ENCODE results near the gene DENND4B.

DENND4B gene

DNA sequence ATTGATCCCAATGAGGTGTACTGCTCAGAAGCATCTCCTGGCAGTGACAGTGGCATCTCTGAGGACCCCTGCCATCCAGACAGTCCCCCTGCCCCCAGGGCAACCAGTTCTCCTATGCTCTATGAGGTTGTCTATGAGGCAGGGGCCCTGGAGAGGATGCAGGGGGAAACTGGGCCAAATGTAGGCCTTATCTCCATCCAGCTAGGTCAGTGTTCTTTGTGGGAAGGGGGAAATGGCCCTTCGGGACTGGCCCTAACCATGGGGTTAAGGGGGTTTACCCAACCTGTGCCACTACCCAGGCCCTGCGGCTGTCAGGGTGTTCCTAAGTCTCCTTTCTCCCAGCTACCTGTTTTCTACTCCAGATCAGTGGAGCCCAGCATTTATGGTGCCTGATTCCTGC is 22.5 kb upstream of the DENND4B start:
- DNase-seq = no peak

DNA sequence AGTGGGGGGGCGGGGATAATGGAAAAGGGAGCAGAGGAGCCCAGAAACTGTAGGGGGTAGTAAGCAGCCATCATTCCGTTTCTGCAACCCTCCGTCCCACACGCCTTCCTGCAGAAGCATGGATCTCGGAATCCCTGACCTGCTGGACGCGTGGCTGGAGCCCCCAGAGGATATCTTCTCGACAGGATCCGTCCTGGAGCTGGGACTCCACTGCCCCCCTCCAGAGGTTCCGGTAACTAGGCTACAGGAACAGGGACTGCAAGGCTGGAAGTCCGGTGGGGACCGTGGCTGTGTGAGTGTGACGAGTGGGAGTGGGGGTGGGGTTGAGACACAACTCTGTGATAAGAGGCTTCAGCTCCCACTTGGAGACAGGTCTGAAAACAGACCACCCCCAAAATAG is 21.9 kb upstream of the DENND4B start:
- DNase-seq = no peak

DNA sequence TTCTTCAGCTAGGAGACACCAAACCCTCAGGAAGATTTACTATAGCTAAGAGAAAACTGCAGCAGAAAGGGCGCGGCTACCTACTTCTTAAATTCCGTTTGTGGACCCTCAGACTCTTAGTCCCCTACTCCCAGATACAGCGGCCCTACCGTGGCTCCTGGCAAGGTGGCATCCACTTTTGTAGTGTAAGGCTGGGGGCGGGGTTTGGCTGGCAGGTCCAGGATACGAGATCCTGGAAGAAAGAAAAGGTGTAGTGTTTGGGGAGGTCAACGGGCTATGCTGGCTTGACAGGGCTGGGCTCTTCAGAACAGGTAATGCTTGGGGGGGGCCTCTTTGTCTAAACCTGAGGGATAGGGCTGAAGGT is 21.5 kb upstream of the DENND4B start:
- DNase-seq = no peak

DNA sequence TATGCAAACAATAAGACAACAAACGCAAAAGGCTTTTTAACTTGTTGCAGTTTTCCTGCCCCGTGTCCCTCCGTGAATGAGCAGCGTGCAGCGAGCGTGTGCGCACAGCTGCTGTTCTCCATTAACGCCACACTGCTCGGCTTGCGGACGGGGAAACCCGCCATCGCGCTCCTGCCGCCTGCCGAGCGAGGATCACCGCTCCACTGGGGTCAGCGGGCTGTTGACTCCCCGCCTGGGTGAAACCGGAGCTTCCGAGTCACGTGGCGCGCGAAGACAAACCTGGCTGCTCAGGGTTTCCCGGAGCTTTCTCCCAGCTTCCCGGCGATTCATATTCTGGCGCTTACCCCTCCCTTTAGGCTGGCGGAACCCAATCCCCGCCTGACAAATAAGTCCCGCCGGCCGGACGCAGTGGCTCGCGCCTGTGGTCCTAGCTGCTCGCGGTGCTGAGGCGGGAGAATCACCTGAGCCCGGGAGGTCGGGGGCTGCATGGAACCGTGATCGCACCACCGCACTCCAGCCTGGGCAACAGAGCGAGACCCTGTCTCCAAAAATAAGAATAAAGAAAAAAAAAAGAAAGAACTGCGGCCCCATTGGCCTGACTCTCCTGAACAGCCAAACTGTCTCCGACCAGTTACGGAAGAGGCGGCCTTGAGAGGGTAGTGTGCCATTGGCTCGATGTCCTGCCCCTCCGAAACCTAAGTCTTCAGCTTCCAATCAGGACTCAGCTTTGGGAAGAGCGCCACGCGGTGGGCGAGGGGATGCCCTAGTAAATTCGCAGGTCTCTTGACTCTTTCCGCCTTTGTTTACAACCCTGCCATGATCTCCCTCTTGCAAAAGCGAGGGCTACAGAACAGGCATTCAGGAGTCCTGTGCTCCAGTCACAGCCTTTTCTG is 20.8 kb upstream of the DENND4B start, which contains the start of gene CREB3L4:
Gene CREB3L4 (plus strand): TSS at position 796 of the 893 bp plus-strand sequence. CDS start 624 bp downstream, outside the sequence.
- peak; percentile 99 for DNase-seq

DNA sequence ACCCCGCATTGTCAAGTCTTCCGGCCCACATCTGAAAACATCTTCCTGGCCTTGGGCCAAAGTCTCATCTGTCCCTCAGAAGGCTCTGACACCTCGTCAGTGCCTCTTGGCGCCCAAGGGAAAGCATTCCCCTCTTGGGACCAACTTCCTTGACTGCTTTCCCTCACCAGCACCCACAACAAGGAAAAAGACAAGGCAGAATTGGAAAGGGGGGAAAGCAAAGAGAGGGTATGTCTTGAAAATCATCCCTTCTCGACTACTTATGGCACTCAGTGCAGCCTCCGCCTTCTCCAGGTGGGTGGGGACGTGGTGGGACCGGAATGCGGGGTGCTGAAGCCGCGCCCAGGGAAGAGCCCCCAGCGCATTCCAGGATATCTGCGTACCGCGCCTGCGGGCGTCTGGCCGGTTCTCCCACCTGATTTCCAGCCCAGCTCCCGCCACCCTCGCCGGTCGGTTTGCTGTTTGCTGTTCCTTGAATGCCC is 17.4 kb upstream of the DENND4B start:
- no peak for DNase-seq

DNA sequence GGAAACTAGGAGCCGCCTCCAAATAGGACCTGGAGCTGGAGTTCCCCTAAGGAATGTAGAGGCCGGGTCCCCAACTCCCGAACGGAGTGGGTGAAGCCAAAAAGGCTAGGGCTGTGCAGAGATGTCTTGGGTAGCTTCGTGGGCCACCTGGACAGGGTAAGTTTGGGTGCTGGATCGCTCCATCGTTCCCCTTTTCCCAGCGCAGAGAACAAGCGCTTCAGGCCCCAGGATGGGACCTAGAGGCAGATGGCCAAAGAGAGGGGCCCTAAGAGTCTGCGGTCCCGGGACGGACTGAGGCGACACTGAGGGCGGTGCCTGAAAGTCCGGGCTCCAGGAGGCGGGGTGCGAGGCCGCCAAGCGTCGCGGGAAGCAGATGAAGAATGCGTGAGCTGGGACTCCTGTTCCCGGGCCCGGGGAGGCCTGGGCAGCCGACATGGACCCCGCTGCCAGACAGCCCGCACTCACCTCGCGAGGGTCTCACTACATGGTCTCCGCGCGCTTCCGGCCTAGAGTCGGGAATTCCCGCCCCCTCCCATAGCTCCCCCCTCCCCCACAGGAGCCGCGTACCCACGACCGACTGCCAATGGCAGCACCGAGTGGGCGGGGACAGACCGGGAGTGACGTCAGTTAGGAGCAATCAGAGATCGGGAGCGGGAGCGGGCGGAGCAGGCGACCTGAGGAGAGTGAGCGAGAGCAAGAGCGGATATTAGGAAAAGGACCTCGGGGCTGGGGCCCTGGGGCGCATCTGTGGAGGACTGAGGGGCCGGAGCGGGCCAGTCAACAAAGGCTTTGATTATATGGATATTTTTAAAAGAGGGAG is 16.7 kb upstream of the DENND4B start, which contains the start of gene SLC39A1:
Gene SLC39A1 (minus strand): TSS at position 508 of the 820 bp plus-strand sequence. CDS start 822 bp downstream, outside the sequence.
- peak; percentile 84 for DNase-seq

DNA sequence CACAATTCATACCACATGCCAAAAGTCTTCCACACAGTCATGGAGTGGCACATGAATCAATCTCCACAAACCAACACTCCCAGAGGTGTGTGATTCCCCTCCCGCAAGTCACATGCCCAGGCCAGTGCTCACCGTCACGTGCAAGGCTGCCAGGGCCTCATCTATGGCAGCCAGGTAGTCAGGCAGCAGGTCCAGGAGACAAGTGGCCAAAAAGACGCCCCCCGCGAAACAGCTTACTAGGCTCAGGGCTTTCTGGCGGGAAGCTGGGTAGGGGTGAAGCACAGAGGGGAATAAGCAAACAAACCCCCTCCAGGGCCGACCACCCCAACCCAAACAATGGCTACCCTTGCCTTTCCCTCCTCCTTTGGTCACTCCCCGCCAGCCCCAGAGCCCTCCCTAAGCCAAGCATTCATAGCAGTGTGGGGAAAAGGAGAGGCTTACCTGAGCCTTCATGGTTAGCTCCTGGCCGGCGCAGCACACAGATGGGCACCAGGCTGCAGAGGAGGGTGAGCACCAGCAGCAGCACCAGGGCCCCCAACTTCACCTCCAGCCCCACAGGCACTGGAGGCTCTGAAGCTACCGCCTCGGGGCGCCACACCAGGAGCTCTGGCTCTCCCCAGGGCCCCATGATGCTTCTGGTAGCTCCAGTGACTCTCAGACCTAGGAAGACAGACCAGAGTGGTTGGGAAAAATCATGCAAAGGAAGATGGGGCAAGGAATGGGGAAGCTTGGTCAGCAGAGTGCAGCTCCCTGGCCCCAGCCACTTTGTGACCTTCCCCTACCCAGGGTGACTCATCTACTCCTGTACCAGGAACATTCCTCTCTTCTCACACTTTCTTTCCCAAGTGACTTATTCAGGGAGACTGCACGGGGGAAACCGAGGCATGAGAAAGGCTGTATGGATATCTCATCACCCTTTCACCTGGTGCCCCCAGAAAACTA is 15.8 kb upstream of the DENND4B start:
- no peak for DNase-seq

DNA sequence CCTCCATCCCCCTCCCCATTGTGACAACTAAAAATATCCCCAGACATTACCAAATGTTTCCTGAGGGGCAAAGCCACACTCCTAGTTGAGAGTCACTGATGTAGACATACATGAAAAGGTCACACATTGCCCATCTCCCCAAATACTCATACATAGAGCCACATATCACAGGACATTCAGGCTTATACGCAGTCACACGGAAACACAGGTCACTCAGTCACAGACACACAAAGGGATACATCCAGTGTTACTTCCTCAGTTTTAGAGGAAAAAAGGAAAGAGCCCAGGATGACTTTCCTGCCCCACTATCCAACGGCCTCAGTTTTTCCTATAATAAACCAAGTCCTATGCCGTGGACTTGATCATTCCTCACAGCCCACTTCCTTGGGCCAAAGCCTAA is 14.9 kb upstream of the DENND4B start:
- DNase-seq = no peak

DNA sequence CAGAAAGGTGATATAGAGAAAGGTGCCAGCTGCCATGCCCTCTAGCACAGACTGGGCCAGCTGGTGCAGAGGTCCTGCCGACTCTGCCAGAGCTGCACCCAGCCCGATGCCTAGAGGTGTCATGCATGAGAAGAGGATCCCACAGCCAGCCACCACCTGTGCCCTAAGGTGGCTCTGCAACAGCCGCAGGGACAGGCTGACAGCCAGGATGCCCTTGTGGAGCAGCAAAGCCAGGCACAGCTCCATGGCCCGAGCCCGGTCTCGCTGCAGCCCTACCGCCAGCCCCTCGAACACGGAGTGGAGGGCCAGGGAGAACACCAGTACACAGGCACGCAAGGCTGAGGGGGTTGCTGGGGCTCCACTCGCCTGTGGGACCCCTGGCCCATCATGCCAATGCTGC is 13.7 kb upstream of the DENND4B start:
- DNase-seq = no peak

DNA sequence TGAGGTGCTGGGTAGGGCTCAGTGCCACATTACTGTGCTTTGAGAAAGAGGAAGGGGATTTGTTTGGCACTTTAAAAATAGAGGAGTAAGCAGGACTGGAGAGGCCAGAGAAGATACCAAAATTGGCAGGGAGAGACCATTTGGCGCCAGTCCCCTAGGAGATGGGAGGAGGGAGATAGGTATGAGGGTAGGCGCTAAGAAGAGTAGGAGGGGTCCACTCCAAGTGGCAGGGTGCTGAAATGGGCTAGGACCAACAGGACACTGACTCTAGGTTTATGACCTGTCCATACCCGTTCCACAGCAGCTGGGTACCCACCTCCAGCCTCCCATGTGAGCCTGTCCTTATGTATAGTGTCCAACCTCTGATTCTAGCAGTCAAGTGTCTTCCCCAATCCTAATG is 12.9 kb upstream of the DENND4B start:
- DNase-seq = no peak

DNA sequence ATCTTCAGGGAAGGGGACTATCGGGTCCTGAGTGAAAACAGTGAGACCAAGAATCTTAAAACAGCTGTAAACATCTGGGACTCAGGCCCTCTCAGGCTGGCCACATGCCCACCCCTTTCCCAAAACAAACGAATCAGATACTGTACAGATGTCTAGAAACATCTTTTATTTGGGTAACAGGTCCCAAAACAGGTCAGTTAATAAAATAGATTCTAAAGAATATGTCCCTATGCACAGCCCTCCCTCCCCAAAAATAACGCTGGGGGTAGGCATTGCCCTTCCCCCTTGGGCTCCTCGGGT is 12.4 kb upstream of the DENND4B start:
- DNase-seq = no peak

DNA sequence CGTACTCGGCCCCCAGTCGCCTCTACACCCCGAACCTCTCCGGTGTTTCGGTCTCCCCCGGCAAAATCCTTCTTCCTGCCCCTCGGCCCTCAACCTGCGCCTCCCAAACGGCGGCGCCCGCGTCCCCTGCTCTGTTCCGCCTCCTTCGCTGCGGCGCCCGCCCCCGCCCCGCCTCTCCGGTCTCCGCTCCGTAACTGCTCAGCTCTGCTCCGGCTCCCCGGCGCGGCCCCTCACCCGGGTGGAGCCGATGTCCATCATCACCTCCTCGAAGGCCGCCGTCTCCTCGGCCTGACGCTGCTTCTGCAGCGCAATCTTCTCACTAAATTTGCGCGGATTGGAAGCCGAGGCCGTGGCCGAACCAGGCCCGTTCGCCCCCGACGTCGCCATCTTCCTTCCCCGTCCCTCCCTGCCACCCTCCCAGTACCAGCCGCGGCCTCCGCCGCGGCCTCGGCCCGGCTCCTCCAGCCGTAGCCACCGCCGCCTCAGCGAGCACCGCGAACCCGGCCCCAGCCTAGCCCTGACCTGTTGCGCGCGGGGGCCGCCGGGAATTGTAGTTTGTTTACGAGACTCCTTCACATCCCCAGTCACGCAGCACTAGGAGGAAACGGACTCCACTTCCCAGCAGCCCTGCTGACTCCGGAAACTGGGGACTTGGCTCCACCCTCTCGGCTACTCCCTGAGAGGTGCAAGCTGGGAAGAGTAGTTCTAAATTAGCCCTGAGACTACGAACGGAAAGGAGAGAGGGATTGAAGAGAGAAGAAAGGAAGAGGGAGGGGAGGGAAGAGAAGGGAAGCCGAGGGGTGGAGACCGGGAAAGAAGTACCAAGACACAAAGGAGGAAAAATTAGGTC is 11.8 kb upstream of the DENND4B start, which contains the start of gene CRTC2:
Gene CRTC2 (minus strand): TSS at position 502 of the 850 bp plus-strand sequence. CDS start 115 bp downstream, at position 387.
- peak; percentile 99 for DNase-seq

DNA sequence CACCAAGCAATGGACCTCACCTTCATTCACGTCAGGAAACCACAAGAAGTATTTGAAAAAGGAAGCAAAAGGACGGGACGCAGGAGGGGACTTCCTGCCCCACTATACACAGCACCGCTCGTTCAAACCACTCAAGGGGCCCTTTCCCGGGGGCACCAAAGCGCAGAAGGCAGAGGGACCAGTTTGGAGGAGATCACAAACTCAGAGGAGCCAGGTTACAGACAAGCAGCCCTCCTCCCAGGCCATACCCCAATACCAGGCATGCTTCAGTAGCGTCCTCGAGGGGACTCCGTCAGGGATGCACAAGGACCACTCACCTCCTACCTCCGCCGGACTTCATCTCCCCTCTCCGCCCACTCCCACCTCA is 11.2 kb upstream of the DENND4B start:
- no peak for DNase-seq

DNA sequence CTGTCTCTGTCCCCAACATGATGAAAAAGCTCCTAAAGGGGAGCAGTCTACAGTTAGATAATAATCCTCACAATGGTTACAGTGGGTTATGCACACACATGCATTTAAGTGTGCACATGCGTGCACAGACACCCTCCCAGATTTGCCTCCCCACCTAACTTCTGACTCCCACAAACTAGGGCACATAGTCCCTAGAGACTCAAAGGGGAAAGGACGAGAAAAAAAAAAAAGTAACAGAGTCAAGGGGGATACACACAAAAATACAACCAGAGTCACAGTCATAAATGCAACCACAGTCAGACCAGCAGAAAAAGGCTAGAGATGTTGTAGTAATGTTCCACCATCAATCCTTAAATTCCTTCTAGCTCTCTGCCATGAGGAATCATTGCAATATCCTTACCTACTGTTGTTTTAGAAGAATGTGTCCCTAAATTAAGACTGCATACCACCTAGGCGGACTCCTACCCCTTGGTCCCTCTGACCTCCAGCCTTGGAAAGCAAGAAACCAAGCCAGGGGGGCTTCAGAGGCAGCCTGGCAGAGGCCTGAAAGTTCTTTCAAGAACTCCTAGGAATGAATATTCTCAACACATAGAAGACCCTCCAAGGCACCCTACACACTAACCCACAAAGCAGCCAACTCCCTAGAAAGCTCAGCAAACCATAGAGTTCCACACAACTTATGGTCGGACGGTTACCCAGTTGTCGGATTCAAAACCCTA is 10.6 kb upstream of the DENND4B start:
- DNase-seq = no peak

DNA sequence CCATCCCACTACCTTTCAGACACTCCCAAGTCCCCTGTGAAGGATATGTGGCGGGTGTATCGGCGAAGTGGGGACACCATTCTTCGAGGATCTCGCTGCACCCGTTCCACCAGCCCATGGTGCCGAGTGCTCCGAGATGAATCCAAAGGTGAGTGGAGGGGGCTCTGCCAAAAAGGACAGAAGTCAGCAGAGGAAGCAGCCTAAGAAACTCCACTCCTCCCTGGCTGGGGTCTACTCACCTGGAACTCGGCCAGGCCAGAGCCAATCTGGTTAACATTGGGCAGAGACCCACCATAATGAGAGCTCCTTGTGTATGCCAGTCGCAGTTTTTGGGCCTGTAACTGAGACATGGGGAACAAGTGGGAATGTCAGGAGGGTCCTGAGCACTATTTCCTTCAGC is 8.3 kb upstream of the DENND4B start:
- DNase-seq = no peak

DNA sequence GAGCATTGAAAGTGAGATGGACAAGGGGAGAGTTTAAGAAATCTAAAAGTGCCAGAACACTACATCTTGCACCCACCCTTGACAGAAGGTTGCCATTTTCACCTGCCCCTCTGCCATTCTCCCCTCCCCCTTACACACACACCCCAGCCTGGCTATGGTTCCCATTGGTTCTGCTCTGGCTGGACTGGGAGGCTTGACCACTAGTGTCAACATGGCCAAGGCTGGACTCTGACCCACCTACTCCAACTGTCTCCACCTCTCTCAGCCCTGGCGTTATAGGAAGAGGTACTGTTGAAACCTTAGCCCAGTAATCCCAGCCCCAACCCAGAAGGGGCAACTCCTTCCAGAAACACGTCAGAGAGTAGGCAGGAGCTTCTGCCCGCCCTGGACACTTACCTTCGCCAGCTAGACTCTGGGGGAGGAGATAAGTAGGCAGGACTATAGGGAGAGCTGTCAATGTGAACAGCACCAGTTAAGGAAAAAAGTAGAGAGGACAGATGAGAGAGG is 7.4 kb upstream of the DENND4B start:
- DNase-seq = no peak

DNA sequence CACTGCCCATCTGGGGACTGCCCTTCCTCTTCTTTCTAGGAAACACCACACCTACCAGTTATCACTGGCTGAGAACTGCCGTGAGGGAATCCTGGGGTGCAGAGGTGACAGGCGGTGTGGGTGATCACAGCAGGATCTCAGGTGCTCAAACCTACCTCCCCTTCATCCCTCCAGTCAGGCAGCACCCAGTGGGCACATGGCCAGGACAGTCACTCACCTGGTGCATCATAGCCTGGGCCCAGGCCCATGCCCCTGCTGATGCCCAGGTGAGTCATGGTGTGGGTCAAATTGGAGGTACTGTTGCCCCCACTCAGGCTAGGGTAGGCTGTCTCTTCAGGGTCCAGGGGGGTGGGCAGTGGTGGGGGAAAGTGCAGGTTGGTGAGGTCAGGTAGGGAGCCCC is 5.3 kb upstream of the DENND4B start:
- DNase-seq = no peak

DNA sequence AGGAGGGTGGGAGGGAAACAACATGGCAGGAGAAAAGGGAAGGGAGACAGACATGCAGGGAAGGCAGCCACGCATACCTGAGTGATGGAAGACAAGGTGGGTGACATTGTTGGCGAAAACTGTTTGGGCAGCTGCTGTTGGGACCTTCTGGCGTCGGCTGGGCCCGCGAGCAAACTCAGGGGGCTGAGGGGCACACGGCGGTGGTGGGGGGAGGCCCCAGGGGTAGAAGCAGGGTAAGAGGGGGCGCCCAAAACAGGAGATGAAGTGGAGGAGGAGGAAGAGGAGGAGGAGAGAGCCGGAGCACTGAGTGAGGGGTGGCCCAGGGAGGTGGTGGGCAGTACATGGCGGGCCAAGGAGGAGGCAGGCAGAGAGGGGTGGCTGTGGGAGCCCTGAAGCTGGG is 4.7 kb upstream of the DENND4B start:
- no peak for DNase-seq

DNA sequence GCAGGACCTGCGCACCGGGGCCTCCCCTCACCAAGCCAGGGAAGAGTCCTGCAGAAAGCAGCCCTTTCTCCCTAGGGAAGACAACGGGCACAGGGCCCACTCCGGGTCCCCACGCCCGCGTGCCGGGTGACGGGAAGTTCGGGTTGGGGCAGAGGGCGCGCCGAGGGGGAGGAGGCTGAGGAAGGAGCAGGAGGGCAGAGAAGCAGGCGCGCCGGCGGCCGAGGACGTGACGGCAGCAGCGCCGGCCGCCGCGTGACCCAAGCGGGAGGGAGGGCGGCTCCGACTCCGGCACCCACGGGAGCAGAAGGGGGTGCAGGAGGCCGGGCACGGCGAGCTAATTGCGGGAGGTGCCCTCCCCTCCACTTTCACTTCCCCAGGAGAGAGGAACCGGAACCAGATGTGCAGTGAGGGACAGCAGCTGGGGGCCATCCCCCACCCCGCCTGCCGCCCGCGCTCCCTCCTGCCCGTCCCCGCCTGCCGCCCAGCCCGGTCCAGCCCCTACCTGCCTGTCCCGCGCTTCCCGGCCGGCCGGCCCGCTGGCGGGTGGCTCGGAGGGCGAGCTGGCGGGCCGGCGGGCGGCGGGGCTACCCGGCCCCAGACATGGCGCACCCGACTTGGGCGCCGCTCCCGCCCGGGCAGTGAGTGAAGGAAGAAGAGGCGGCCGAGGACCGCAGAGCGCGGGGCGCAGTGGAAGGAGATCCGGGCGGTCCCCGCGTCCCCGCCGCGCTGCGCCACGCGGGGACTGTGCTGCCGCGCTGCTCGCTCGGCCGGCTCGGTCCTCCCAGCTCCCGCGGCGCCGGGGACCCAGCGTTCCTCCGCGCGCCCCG is 510 bp downstream of the DENND4B start:
- DNase-seq = peak; percentile 89

Data from SIG-M5 (cell line).